PC-3 (cell line): Measurements from ENCODE around the gene RINL. TPM values are rescaled to one million over a fixed set of nuclear protein-coding genes. Genes with fewer than 3 reads are reported as not detected.

Experiments used
- ATAC-seq: fragments of 200-7000 bp; cut with Tn5 transposase; 2 replicates; pipeline ENCODE4 v1.9.1; 2020; ENCODE audit warnings: mild to moderate bottlenecking, moderate library complexity
- BruUV-seq: library from RNA; stranded (reverse); fragments of 400-500 nt; replicated peaks from 2 replicates; lab custom pipeline; 2021; lab: Mats Ljungman, UMichigan
- CTCF ChIA-PET: fragments of 300-600 bp; sonication (Branson Sonifier 250); formaldehyde crosslinking; loops from one replicate; lab custom pipeline; 2022; ENCODE audit warnings: antibody characterized with exemption; lab: Charles Lee
- POLR2A ChIA-PET: fragments of 300-600 bp; sonication (Branson Sonifier 250); formaldehyde crosslinking; loops from one replicate; lab custom pipeline; 2022; ENCODE audit warnings: antibody characterized with exemption; ENCODE audit not compliant: unreplicated experiment; lab: Charles Lee
- DNase-seq: peaks from one replicate; pipeline ENCODE4 v3.0.0-alpha.2; 2015
- H2AFZ ChIP-seq: fragments of 300-600 bp; sonication (generic); 2 replicates; pipeline ENCODE4 v1.6.0; 2016; ENCODE audit warnings: antibody characterized with exemption, low read length
- H3F3A ChIP-seq: fragments of 300-600 bp; sonication (generic); one replicate; pipeline ENCODE4 v1.6.0; 2017; ENCODE audit warnings: antibody characterized with exemption, low read length, control low read depth, mild to moderate bottlenecking; ENCODE audit not compliant: unreplicated experiment
- H3K27ac ChIP-seq: fragments of 300-600 bp; sonication (generic); 2 replicates; pipeline ENCODE4 v1.5.1; 2016; ENCODE audit warnings: mild to moderate bottlenecking, low read length
- H3K27me3 ChIP-seq: fragments of 300-600 bp; sonication (generic); 2 replicates; pipeline ENCODE4 v1.6.1; 2016; ENCODE audit warnings: low read length, mixed read lengths
- H3K36me3 ChIP-seq: fragments of 300-600 bp; sonication (generic); 2 replicates; pipeline ENCODE4 v1.6.1; 2016; ENCODE audit warnings: low read depth, mixed run types, low read length, mixed read lengths
- H3K4me1 ChIP-seq: fragments of 300-600 bp; sonication (generic); 2 replicates; pipeline ENCODE4 v1.5.1; 2016; ENCODE audit warnings: low read length; ENCODE audit not compliant: insufficient read depth
- H3K4me2 ChIP-seq: fragments of 300-600 bp; sonication (generic); 2 replicates; pipeline ENCODE4 v1.6.0; 2016; ENCODE audit warnings: low read length
- H3K4me3 ChIP-seq: fragments of 300-600 bp; sonication (generic); 2 replicates; pipeline ENCODE4 v1.5.1; 2016; ENCODE audit warnings: mild to moderate bottlenecking, low read length, mixed read lengths
- H3K79me2 ChIP-seq: fragments of 300-600 bp; sonication (generic); 2 replicates; pipeline ENCODE4 v1.6.1; 2017; ENCODE audit warnings: low read length, mixed read lengths
- H3K9ac ChIP-seq: fragments of 300-600 bp; sonication (generic); 2 replicates; pipeline ENCODE4 v1.6.0; 2016; ENCODE audit warnings: mild to moderate bottlenecking, low read length
- H3K9me2 ChIP-seq: fragments of 300-600 bp; sonication (generic); replicated peaks from 2 replicates; pipeline ENCODE4 v1.6.1; 2016; ENCODE audit warnings: mixed run types, low read length, mixed read lengths
- H3K9me3 ChIP-seq: fragments of 300-600 bp; sonication (generic); 2 replicates; pipeline ENCODE4 v1.6.1; 2016; ENCODE audit warnings: low read length, mixed read lengths
- H4K20me1 ChIP-seq: fragments of 300-600 bp; sonication (generic); 2 replicates; pipeline ENCODE4 v1.6.1; 2016; ENCODE audit warnings: low read length, mixed read lengths
- EZH2 ChIP-seq: fragments of 300-600 bp; sonication (generic); IDR thresholded peaks from one replicate; pipeline ENCODE4 v1.6.1; 2017; ENCODE audit warnings: antibody characterized with exemption, mild to moderate bottlenecking, low read length; ENCODE audit not compliant: unreplicated experiment
- EZH2phosphoT487 ChIP-seq: fragments of 300-600 bp; sonication (generic); IDR thresholded peaks from 2 replicates; pipeline ENCODE4 v1.6.1; 2018; ENCODE audit warnings: mild to moderate bottlenecking, antibody characterized with exemption, low read length, borderline replicate concordance
- intact Hi-C: fragments of 100-400 bp; cut with micrococcal nuclease; formaldehyde crosslinking; loops from 2 replicates; pipeline ENCODE4 v1.9.0; 2023
- total RNA-seq: library from RNA; depleted of rRNA; stranded (reverse); fragments of >200 nt; gene quantifications from 2 replicates; pipeline ENCODE4 v1.2.3, GENCODE V29; 2014
- TF ChIP-seq, protein P1 (sequence below): fragments of 300-600 bp; sonication (generic); conservative IDR thresholded peaks from 2 replicates; pipeline ENCODE4 v1.5.1; 2017; ENCODE audit warnings: antibody characterized with exemption, low read depth, mild to moderate bottlenecking, low read length

Gene RINL
- total RNA-seq, 1 experiment from 2014 or later = 3.2 TPM

DNA sequence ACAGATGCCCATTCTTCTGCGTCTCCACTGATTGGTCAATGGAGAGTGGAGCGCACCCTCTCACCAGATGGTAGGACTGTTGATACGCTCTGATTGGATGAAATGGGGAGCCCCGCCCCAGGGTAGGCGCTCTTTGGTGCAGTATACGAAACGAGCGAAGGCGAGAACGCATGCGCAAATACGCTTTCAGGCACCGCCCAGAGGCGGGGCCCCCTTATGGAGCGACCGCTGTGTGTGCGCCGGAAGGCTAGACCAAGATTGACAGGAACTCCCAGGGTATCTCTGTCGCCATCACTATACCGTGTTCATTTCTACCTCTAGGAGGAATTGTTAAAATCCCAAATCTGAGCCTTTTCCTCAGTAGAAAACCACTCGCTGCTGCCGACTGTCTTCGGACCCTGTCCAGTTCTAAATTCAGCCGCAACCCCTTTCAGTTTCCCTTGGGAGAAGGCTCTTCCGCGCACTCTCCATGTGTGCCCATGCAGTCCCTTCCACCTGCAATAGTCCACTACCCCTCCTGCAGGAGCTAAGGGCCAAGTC lies 27.6 kb downstream of the RINL start:
- peaks cover 28% of the 10 kb centered on the region for H3K4me1 ChIP-seq
- no TSS peak for BruUV-seq
- H3K4me3 ChIP-seq = peak overlapping the region; percentile 65
- H3K9me2 ChIP-seq = no peaks in the 10 kb centered on the region
- peak overlapping the region; percentile 74 for H3K27ac ChIP-seq
- ATAC-seq = peak; percentile 77
- peaks cover 22% of the 10 kb centered on the region for H3K36me3 ChIP-seq
- no peaks in the 10 kb centered on the region for H3K27me3 ChIP-seq
- H3F3A ChIP-seq = no peaks in the 10 kb centered on the region
- H3K9ac ChIP-seq = peak overlapping the region; percentile 85
- intact Hi-C loops = loop anchor here (1.0 to 5.0 kb wide), 2 partner anchors 47 to 80 kb away; partner anchors contain the start of genes MRPS12, NFKBIB, SARS2 and SIRT2
- peaks cover 20% of the 10 kb centered on the region; the same call in 1 of the 2 replicates for H4K20me1 ChIP-seq
- ChIA-PET POLR2A (no interaction called here), CTCF (interaction anchor here (0.6 kb wide), 1 partner anchor 12 kb away, joined by 4 read pairs; no protein-coding TSS in a partner anchor)
- H3K4me2 ChIP-seq = peak overlapping the region; percentile 95
- TF ChIP-seq EZH2phosphoT487 = no peak
- TF ChIP-seq, protein P1, sequence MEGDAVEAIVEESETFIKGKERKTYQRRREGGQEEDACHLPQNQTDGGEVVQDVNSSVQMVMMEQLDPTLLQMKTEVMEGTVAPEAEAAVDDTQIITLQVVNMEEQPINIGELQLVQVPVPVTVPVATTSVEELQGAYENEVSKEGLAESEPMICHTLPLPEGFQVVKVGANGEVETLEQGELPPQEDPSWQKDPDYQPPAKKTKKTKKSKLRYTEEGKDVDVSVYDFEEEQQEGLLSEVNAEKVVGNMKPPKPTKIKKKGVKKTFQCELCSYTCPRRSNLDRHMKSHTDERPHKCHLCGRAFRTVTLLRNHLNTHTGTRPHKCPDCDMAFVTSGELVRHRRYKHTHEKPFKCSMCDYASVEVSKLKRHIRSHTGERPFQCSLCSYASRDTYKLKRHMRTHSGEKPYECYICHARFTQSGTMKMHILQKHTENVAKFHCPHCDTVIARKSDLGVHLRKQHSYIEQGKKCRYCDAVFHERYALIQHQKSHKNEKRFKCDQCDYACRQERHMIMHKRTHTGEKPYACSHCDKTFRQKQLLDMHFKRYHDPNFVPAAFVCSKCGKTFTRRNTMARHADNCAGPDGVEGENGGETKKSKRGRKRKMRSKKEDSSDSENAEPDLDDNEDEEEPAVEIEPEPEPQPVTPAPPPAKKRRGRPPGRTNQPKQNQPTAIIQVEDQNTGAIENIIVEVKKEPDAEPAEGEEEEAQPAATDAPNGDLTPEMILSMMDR = no peak
- H3K9me3 ChIP-seq = no peaks in the 10 kb centered on the region
- no peak for DNase-seq
- H3K79me2 ChIP-seq = peaks cover 45% of the 10 kb centered on the region
- H2AFZ ChIP-seq = peak overlapping the region; percentile 51; the same call in 1 of the 2 replicates

DNA sequence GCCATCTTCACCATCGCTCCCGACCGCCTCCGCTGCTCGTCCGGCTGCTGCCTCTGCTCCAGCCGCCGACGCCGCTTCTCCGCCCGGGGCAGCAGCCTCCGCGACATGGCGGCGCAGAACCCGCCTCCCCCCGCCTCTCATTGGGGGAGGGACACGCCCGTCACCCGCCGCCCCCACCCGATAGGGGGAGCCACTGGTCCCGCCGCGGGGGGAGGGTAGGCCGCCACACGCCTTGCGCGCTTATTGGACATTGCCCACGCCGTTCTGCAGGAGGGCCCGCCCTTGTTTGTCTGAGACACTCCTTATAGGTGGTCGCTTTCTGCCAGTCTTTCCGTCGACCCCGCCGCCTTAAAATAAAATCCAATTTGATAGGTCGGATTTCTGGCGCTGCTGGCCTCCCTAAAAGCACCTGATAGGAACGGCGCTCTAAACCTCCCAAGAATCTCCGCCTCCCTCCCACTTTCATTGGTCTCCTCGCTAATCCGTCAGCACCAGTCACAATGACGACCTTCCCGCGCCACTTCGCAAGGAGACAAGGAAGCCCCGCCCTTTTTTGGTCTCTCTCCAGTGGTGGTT lies 28.1 kb downstream of the RINL start, which contains the start of gene HNRNPL:
TSS of gene HNRNPL (minus strand) at position 127 of the 576 bp plus-strand sequence. CDS start at position 107, 20 bp downstream.
- H3K36me3 ChIP-seq = peaks cover 27% of the 10 kb centered on the region
- peak; percentile 99 for DNase-seq
- no peak for TF ChIP-seq EZH2phosphoT487
- TF ChIP-seq EZH2 = no peak
- TF ChIP-seq, protein P1 = 0 out of 2 replicates have a peak, but pooled peaks have one; percentile 9
- ATAC-seq = peak; percentile 58
- peak within 1 kb of the TSS; percentile 97 for H3K27ac ChIP-seq
- ChIA-PET CTCF (no interaction called here), POLR2A (interaction anchor here (0.6 kb wide), 1 partner anchor 16 kb away, joined by 10 read pairs; no protein-coding TSS in a partner anchor)
- peaks cover 23% of the 10 kb centered on the region; the same call in 1 of the 2 replicates for H4K20me1 ChIP-seq
- H3K9me3 ChIP-seq = no peaks in the 10 kb centered on the region
- no TSS peak for BruUV-seq
- H3K4me1 ChIP-seq = peaks cover 28% of the 10 kb centered on the region
- no peaks in the 10 kb centered on the region for H3K9me2 ChIP-seq
- peak within 1 kb of the TSS; percentile 97 for H3K4me2 ChIP-seq
- H3K27me3 ChIP-seq = no peaks in the 10 kb centered on the region
- H2AFZ ChIP-seq = peak within 1 kb of the TSS; percentile 53; the same call in 1 of the 2 replicates
- H3K9ac ChIP-seq = peak within 1 kb of the TSS; percentile 99
- H3K79me2 ChIP-seq = peaks cover 50% of the 10 kb centered on the region
- intact Hi-C loops = loop anchor here (1.0 to 5.0 kb wide), 2 partner anchors 47 to 80 kb away; partner anchors contain the start of genes MRPS12, NFKBIB, SARS2 and SIRT2
- H3K4me3 ChIP-seq = peak within 1 kb of the TSS; percentile 83
- H3F3A ChIP-seq = no peaks in the 10 kb centered on the region
